Measurements from ENCODE around the gene TMC3. TPM values are rescaled to one million over a fixed set of nuclear protein-coding genes. Genes with fewer than 3 reads are reported as not detected.
A peak's percentile ranks its signal among the peaks of the same experiment; 100 is the strongest.

TMC3 gene
- total and polyA plus RNA-seq, 10 of the 15 experiments (the other 5 are each of a cell fraction or from before 2014, with no cell fraction given), result 0.03 to 0.04 (median 0.04) TPM; not detected in 7

- H4K20me1 ChIP-seq (ENCODE audit: control insufficient read depth, insufficient read depth), result no peaks in the 10 kb centered on the region
- H3K27ac ChIP-seq (ENCODE audit: control insufficient read depth, insufficient read depth), result no peak overlapping the region
- in situ Hi-C loops (cut with MboI) (no loop called here), intact Hi-C loops (cut with micrococcal nuclease; ENCODE audit: unreplicated experiment) (no loop called here)
- no peaks in the 10 kb centered on the region for H3K9me3 ChIP-seq (replicated peaks; ENCODE audit: control insufficient read depth, insufficient read depth, low read length)
- peaks cover 5% of the 10 kb centered on the region; the same call in 1 of the 2 replicates for H3K4me1 ChIP-seq (ENCODE audit: control insufficient read depth, insufficient read depth, low read length)
- H3K27me3 ChIP-seq (replicated peaks in 1 of 2; ENCODE audit: control insufficient read depth in 2 of 2, insufficient read depth in 2 of 2, low read length in 1 of 2), result no peaks in the 10 kb centered on the region
- no peaks in the 10 kb centered on the region for H3K36me3 ChIP-seq (ENCODE audit: control insufficient read depth in 2 of 2, insufficient read depth in 2 of 2, low read length in 1 of 2)
- TF ChIP-seq NFIC (IDR thresholded peaks at IDR 0.05; ENCODE audit: low read depth, low read length), result no peak
- H3K79me2 ChIP-seq (ENCODE audit: control insufficient read depth, insufficient read depth, low read length), result no peaks in the 10 kb centered on the region
- DNase-seq (ENCODE audit: low read depth, low spot score) (no peak), ATAC-seq (no peak), FAIRE-seq (no peak)
- RAD21 ChIA-PET (ENCODE audit: unreplicated experiment), result interaction anchor here (1.1 to 3.5 kb wide), 2 partner anchors 28 to 54 kb away, joined by 3 to 14 read pairs; no protein-coding TSS in a partner anchor
- BruUV-seq (replicated peaks), result no TSS peak
- SMC1A ChIA-PET (ENCODE audit: uncharacterized antibody, unreplicated experiment), result interaction anchor here (1.0 to 1.4 kb wide), 4 partner anchors 18 to 54 kb away, joined by 3 to 5 read pairs (median 4); no protein-coding TSS in a partner anchor
- CTCF ChIA-PET, result interaction anchor here (0.9 kb wide), 1 partner anchor 54 kb away, joined by 5 read pairs; no protein-coding TSS in a partner anchor
- H3K4me2 ChIP-seq (ENCODE audit: control insufficient read depth, insufficient read depth), result no peak overlapping the region
- no peak overlapping the region for H2AFZ ChIP-seq (ENCODE audit: control insufficient read depth, low read depth, low read length)
- POLR2A ChIA-PET, result no interaction called here
- 68% methylated on average over 2 of the region's 2 CpGs for WGBS (ENCODE audit: insufficient coverage, insufficient replicate concordance, low lambda C conversion rate, missing lambda C conversion rate)
- H3K4me3 ChIP-seq, result no peak overlapping the region
- no peak overlapping the region for H3K9ac ChIP-seq (ENCODE audit: control insufficient read depth, insufficient read depth, low read length)
These were observed 44.6 kb downstream of the TMC3 start for GRCh38 chr15:81329446-81329845.

GRCh38 chr15:81327516-81327915 is 46.5 kb downstream of the TMC3 start:
- Histone ChIP-seq H3K79me2 (ENCODE audit: control insufficient read depth, insufficient read depth, low read length) (peaks cover 3% of the 10 kb centered on the region), H3K4me2 (ENCODE audit: control insufficient read depth, insufficient read depth) (no peak overlapping the region), H2AFZ (ENCODE audit: control insufficient read depth, low read depth, low read length) (no peak overlapping the region; the same call in 1 of the 2 replicates), H4K20me1 (ENCODE audit: control insufficient read depth, insufficient read depth) (no peaks in the 10 kb centered on the region), H3K9me3 (replicated peaks; ENCODE audit: control insufficient read depth, insufficient read depth, low read length) (no peaks in the 10 kb centered on the region), H3K36me3 (ENCODE audit: control insufficient read depth in 2 of 2, insufficient read depth in 2 of 2, low read length in 1 of 2) (no peaks in the 10 kb centered on the region), H3K4me3 (no peak overlapping the region), H3K9ac (ENCODE audit: control insufficient read depth, insufficient read depth, low read length) (no peak overlapping the region), H3K4me1 (ENCODE audit: control insufficient read depth, insufficient read depth, low read length) (peaks cover 5% of the 10 kb centered on the region; the same call in 1 of the 2 replicates), H3K27ac (ENCODE audit: control insufficient read depth, insufficient read depth) (no peak overlapping the region), H3K27me3 (replicated peaks in 1 of 2; ENCODE audit: control insufficient read depth in 2 of 2, insufficient read depth in 2 of 2, low read length in 1 of 2) (no peaks in the 10 kb centered on the region)
- ChIA-PET POLR2A (interaction anchor here (0.5 to 1.2 kb wide), 7 partner anchors 11 to 611 kb away, joined by 3 to 5 read pairs (median 4); no protein-coding TSS in a partner anchor), RAD21 (ENCODE audit: unreplicated experiment) (interaction anchor here (0.8 to 3.5 kb wide), 7 partner anchors 9 to 61 kb away, joined by 3 to 14 read pairs (median 5); no protein-coding TSS in a partner anchor), CTCF (interaction anchor here (0.8 to 6.5 kb wide), 7 partner anchors 8 to 212 kb away, joined by 3 to 50 read pairs (median 5); no protein-coding TSS in a partner anchor), SMC1A (ENCODE audit: uncharacterized antibody, unreplicated experiment) (interaction anchor here (0.8 to 4.1 kb wide), 10 partner anchors 9 to 326 kb away, joined by 3 to 26 read pairs (median 6); partner anchors contain the start of gene TLNRD1)
- DNase-seq (ENCODE audit: low read depth, low spot score) (no peak), FAIRE-seq (no peak), ATAC-seq (no peak)
- 25% methylated on average over 3 of the region's 3 CpGs for WGBS (ENCODE audit: insufficient coverage, insufficient replicate concordance, low lambda C conversion rate, missing lambda C conversion rate)
- in situ Hi-C loops (cut with MboI), result no loop called here
- no TSS peak for BruUV-seq (replicated peaks)
- TF ChIP-seq POU2F2 (IDR thresholded peaks at IDR 0.05; ENCODE audit: borderline replicate concordance, low read depth, low read length) (0 out of 3 replicates have a peak, but pooled peaks have one; percentile 25), ZNF622 (IDR thresholded peaks at IDR 0.05) (no peak), BCL11A (IDR thresholded peaks at IDR 0.05; ENCODE audit: low read depth, low read length) (no peak)
- intact Hi-C loops (cut with micrococcal nuclease; ENCODE audit: unreplicated experiment), result no loop called here
